Measurements from ENCODE around the gene EVA1C.
"Not testable (repeated sequence)": the region's sequence is repeated elsewhere in the genome, so short reads cannot be mapped to it uniquely, and the experiment has no call there.

Gene EVA1C

GRCh38 chr21:32463889-32464300 lies 51.4 kb downstream of the EVA1C start:
- no peak for DNase-seq

- no peak for DNase-seq
Measured at GRCh38 chr21:32467291-32467690, 54.8 kb downstream of the EVA1C start.

- DNase-seq = no peak
Measured at GRCh38 chr21:32468681-32469111, 56.2 kb downstream of the EVA1C start.

GRCh38 chr21:32469628-32470027 lies 57.1 kb downstream of the EVA1C start:
- no peak for DNase-seq

GRCh38 chr21:32470206-32470605 lies 57.7 kb downstream of the EVA1C start:
- DNase-seq = no peak

GRCh38 chr21:32472890-32473765 lies 60.6 kb downstream of the EVA1C start:
- DNase-seq = no peak

GRCh38 chr21:32474179-32475059 lies 61.9 kb downstream of the EVA1C start:
- DNase-seq = no peak

GRCh38 chr21:32475162-32475812 lies 62.8 kb downstream of the EVA1C start:
- no peak for DNase-seq

GRCh38 chr21:32476661-32477423 lies 64.3 kb downstream of the EVA1C start:
- DNase-seq = no peak

- DNase-seq = no peak
Measured at GRCh38 chr21:32477424-32477745, 64.9 kb downstream of the EVA1C start.

GRCh38 chr21:32481875-32482408 lies 69.4 kb downstream of the EVA1C start:
- DNase-seq = no peak

- DNase-seq = no peak
Measured at GRCh38 chr21:32482565-32483292, 70.2 kb downstream of the EVA1C start.

GRCh38 chr21:32483293-32483595 lies 70.7 kb downstream of the EVA1C start:
- no peak for DNase-seq

- no peak for DNase-seq
Measured at GRCh38 chr21:32484706-32485380, 72.3 kb downstream of the EVA1C start.

- DNase-seq = no peak
Measured at GRCh38 chr21:32492376-32492775, 79.9 kb downstream of the EVA1C start.

- no peak for DNase-seq
Measured at GRCh38 chr21:32494934-32495709, 82.6 kb downstream of the EVA1C start.

- DNase-seq = no peak
Measured at GRCh38 chr21:32496568-32496967, 84.1 kb downstream of the EVA1C start.

GRCh38 chr21:32499249-32500055 lies 86.9 kb downstream of the EVA1C start:
- no peak for DNase-seq

- DNase-seq = not testable (repeated sequence)
Measured at GRCh38 chr21:32503641-32504040, 91.1 kb downstream of the EVA1C start.

All from activated gamma-delta T cell treated with Interleukin-2 at 50 U/mL for 16 hours (primary cell).